T-helper 22 cell (primary cell): ENCODE data around the gene KIFC1.

Experiments used
- DNase-seq: peaks from one replicate; pipeline ENCODE4 v3.0.0-alpha.2; 2020; ENCODE audit warnings: low read depth

Gene KIFC1

GRCh38 chr6:33443025-33443424, 51.4 kb downstream of the KIFC1 start:
- DNase-seq = no peak

- no peak for DNase-seq
These were observed 52.2 kb downstream of the KIFC1 start for GRCh38 chr6:33443619-33444504.

GRCh38 chr6:33445119-33445603, 53.5 kb downstream of the KIFC1 start:
- DNase-seq = no peak

GRCh38 chr6:33446356-33446755, 54.7 kb downstream of the KIFC1 start:
- DNase-seq = no peak

GRCh38 chr6:33450434-33450833, 58.8 kb downstream of the KIFC1 start:
- DNase-seq = no peak

GRCh38 chr6:33451606-33452005, 60.0 kb downstream of the KIFC1 start:
- no peak for DNase-seq

- no peak for DNase-seq
These were observed 60.9 kb downstream of the KIFC1 start for GRCh38 chr6:33452496-33452895.

GRCh38 chr6:33453393-33454008, 61.9 kb downstream of the KIFC1 start:
- no peak for DNase-seq

GRCh38 chr6:33454009-33454946, 62.7 kb downstream of the KIFC1 start, which contains the start of gene ZBTB9:
Gene ZBTB9 (plus strand): TSS chr6:33454576. CDS start chr6:33455101, 525 bp downstream.
- DNase-seq = peak; percentile 94

- no peak for DNase-seq
These were observed 63.4 kb downstream of the KIFC1 start for GRCh38 chr6:33455051-33455450.

- DNase-seq = no peak
These were observed 64.5 kb downstream of the KIFC1 start for GRCh38 chr6:33456156-33456555.

GRCh38 chr6:33458676-33459075, 67.1 kb downstream of the KIFC1 start:
- DNase-seq = no peak

- no peak for DNase-seq
These were observed 67.6 kb downstream of the KIFC1 start for GRCh38 chr6:33459226-33459625.
